NCI-H524 treated with DMSO at 0.1 percent for 48 hours (cell line): ENCODE measurements around the gene ITPR1.

Experiments
- DNase-seq: peaks from one replicate; lab custom pipeline; 2025; lab: John Stamatoyannopoulos, UW

The ITPR1 gene

GRCh38 chr3:4744405-4745234 lies 251.5 kb downstream of the ITPR1 start:
- DNase-seq = no peak

- DNase-seq = no peak
Observed at GRCh38 chr3:4745235-4745610, 252.1 kb downstream of the ITPR1 start.

- no peak for DNase-seq
Observed at GRCh38 chr3:4746241-4746958, 253.3 kb downstream of the ITPR1 start.

GRCh38 chr3:4748127-4748526 lies 255.0 kb downstream of the ITPR1 start:
- no peak for DNase-seq

GRCh38 chr3:4748701-4749378 lies 255.7 kb downstream of the ITPR1 start:
- DNase-seq = no peak

- no peak for DNase-seq
Observed at GRCh38 chr3:4749567-4750002, 256.4 kb downstream of the ITPR1 start.

GRCh38 chr3:4750306-4750968 lies 257.3 kb downstream of the ITPR1 start:
- DNase-seq = no peak

- DNase-seq = no peak
Observed at GRCh38 chr3:4751029-4751501, 257.9 kb downstream of the ITPR1 start.

GRCh38 chr3:4751502-4752101 lies 258.5 kb downstream of the ITPR1 start:
- no peak for DNase-seq

- DNase-seq = no peak
Observed at GRCh38 chr3:4752201-4753072, 259.3 kb downstream of the ITPR1 start.

GRCh38 chr3:4753073-4753691 lies 260.0 kb downstream of the ITPR1 start:
- DNase-seq = no peak

GRCh38 chr3:4754180-4755086 lies 261.3 kb downstream of the ITPR1 start:
- no peak for DNase-seq

- no peak for DNase-seq
Observed at GRCh38 chr3:4755566-4755965, 262.4 kb downstream of the ITPR1 start.

GRCh38 chr3:4756057-4756775 lies 263.1 kb downstream of the ITPR1 start:
- no peak for DNase-seq

GRCh38 chr3:4756855-4757574 lies 263.9 kb downstream of the ITPR1 start:
- DNase-seq = no peak

- DNase-seq = no peak
Observed at GRCh38 chr3:4757575-4758248, 264.6 kb downstream of the ITPR1 start.

- no peak for DNase-seq
Observed at GRCh38 chr3:4758249-4758860, 265.2 kb downstream of the ITPR1 start.
